Measurements from ENCODE around the gene CCDC187. TPM values are rescaled to one million over a fixed set of nuclear protein-coding genes. Genes with fewer than 3 reads are reported as not detected.

The CCDC187 gene
- total RNA-seq, 1 donor from 2014 or later: 1.4 TPM

GRCh38 chr9:136299541-136299940 lies 4.4 kb downstream of the CCDC187 start:
- Mint-ChIP-seq H3K4me3 (ENCODE audit: low read depth) (no peak overlapping the region), H3K9me3 (ENCODE audit: low read depth) (no peaks in the 10 kb centered on the region), H3K36me3 (ENCODE audit: insufficient read depth) (no peaks in the 10 kb centered on the region), H3K4me1 (ENCODE audit: low read depth) (peaks cover 18% of the 10 kb centered on the region), H3K27me3 (no peaks in the 10 kb centered on the region), H3K27ac (no peak overlapping the region)
- TF ChIP-seq, protein P1, sequence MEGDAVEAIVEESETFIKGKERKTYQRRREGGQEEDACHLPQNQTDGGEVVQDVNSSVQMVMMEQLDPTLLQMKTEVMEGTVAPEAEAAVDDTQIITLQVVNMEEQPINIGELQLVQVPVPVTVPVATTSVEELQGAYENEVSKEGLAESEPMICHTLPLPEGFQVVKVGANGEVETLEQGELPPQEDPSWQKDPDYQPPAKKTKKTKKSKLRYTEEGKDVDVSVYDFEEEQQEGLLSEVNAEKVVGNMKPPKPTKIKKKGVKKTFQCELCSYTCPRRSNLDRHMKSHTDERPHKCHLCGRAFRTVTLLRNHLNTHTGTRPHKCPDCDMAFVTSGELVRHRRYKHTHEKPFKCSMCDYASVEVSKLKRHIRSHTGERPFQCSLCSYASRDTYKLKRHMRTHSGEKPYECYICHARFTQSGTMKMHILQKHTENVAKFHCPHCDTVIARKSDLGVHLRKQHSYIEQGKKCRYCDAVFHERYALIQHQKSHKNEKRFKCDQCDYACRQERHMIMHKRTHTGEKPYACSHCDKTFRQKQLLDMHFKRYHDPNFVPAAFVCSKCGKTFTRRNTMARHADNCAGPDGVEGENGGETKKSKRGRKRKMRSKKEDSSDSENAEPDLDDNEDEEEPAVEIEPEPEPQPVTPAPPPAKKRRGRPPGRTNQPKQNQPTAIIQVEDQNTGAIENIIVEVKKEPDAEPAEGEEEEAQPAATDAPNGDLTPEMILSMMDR (IDR thresholded peaks at IDR 0.05; ENCODE audit: unreplicated experiment): no peak
- DNase-seq (ENCODE audit: low spot score, unreplicated experiment): no peak

DNA sequence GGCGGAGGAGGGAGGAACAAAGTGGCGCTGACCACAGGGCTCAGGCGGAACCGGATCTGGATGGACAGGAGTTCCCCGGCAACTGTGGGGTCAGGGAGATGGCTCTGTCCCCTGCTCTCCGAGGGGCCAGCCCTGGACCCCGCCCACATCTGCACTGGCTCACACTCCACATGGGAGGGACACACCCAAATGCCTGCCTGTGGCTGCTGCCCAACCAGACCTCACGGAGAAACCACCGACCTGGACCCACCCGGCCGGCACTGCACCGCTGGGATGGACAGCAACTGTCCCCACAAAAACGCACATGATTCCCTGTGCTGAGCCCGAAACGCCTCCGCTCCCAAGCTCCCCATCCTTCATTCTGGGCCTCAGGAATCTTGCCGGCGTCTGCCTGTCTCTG lies 4.8 kb downstream of the CCDC187 start:
- Mint-ChIP-seq H3K36me3 (ENCODE audit: insufficient read depth) (no peaks in the 10 kb centered on the region), H3K4me3 (ENCODE audit: low read depth) (no peak overlapping the region), H3K9me3 (ENCODE audit: low read depth) (no peaks in the 10 kb centered on the region), H3K27me3 (no peaks in the 10 kb centered on the region), H3K4me1 (ENCODE audit: low read depth) (peaks cover 18% of the 10 kb centered on the region), H3K27ac (no peak overlapping the region)
- DNase-seq (ENCODE audit: low spot score, unreplicated experiment): no peak
- TF ChIP-seq, protein P1 (IDR thresholded peaks at IDR 0.05; ENCODE audit: unreplicated experiment): no peak

GRCh38 chr9:136297766-136298735 lies 5.8 kb downstream of the CCDC187 start:
- Mint-ChIP-seq H3K4me3 (ENCODE audit: low read depth) (no peak overlapping the region), H3K4me1 (ENCODE audit: low read depth) (peaks cover 18% of the 10 kb centered on the region), H3K27me3 (no peaks in the 10 kb centered on the region), H3K9me3 (ENCODE audit: low read depth) (no peaks in the 10 kb centered on the region), H3K27ac (no peak overlapping the region), H3K36me3 (ENCODE audit: insufficient read depth) (no peaks in the 10 kb centered on the region)
- TF ChIP-seq, protein P1 (IDR thresholded peaks at IDR 0.05; ENCODE audit: unreplicated experiment): no peak
- DNase-seq (ENCODE audit: low spot score, unreplicated experiment): no peak

DNA sequence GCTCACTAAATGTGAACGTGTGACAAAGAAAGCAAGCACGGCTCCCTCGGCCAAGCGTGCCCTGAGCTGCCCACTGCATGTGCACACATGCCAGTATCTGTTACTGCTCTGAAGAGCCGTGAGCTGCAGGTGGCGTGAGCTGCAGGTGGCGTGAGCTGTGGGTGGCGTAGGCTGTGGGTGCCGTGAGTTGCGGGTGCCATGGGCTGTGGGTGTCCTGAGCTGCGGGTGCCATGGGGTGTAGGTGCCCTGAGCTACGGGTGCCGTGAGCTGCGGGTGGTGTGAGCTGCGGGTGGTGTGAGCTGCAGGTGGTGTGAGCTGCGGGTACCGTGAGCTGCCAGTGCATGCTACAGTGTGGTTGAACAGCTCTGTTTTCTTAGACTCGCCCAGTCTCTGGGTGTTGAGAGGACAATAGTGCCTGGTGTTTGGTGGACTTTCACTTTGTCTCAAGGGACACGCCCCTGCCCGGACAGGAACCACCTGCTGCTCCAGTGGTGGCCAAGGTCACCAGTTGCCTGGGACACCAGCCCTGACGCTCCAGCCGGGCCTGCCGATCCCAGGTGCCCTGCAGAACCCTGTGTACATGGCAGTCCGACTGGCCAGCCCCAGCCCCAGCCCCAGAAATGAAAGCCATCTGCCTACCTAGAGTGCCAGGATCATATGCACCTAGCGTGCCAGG lies 6.7 kb downstream of the CCDC187 start:
- Mint-ChIP-seq H3K4me1 (ENCODE audit: low read depth) (peaks cover 18% of the 10 kb centered on the region), H3K9me3 (ENCODE audit: low read depth) (no peaks in the 10 kb centered on the region), H3K27me3 (no peaks in the 10 kb centered on the region), H3K27ac (peak overlapping the region; percentile 10), H3K36me3 (ENCODE audit: insufficient read depth) (no peaks in the 10 kb centered on the region), H3K4me3 (ENCODE audit: low read depth) (no peak overlapping the region)
- DNase-seq (ENCODE audit: low spot score, unreplicated experiment): no peak
- TF ChIP-seq, protein P1 (IDR thresholded peaks at IDR 0.05; ENCODE audit: unreplicated experiment): no peak

- Mint-ChIP-seq H3K36me3 (ENCODE audit: insufficient read depth) (no peaks in the 10 kb centered on the region), H3K27ac (no peak overlapping the region), H3K27me3 (no peaks in the 10 kb centered on the region), H3K4me1 (ENCODE audit: low read depth) (peaks cover 18% of the 10 kb centered on the region), H3K9me3 (ENCODE audit: low read depth) (no peaks in the 10 kb centered on the region), H3K4me3 (ENCODE audit: low read depth) (no peak overlapping the region)
- no peak for DNase-seq (ENCODE audit: low spot score, unreplicated experiment)
- TF ChIP-seq, protein P1 (IDR thresholded peaks at IDR 0.05; ENCODE audit: unreplicated experiment): no peak
Measured at GRCh38 chr9:136296434-136297015, 7.4 kb downstream of the CCDC187 start.
